ENCODE results near the gene DNAAF8.

The DNAAF8 gene

DNA sequence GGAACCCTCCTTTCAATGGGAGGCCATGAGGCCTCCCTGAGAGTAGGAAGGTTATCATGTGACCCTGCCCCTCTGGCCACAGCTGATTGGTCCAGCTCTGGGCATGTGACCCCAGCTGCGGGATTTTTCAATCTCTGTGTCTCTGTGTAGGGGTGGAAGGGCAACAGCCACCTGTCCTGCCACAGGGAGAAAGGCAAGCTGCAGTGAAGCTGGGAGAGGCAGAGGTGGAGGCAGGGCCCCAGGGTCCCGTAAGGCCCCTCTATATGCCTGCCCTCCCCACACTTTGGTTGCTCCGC is 10.9 kb downstream of the DNAAF8 start:
- TF ChIP-seq, protein P1, sequence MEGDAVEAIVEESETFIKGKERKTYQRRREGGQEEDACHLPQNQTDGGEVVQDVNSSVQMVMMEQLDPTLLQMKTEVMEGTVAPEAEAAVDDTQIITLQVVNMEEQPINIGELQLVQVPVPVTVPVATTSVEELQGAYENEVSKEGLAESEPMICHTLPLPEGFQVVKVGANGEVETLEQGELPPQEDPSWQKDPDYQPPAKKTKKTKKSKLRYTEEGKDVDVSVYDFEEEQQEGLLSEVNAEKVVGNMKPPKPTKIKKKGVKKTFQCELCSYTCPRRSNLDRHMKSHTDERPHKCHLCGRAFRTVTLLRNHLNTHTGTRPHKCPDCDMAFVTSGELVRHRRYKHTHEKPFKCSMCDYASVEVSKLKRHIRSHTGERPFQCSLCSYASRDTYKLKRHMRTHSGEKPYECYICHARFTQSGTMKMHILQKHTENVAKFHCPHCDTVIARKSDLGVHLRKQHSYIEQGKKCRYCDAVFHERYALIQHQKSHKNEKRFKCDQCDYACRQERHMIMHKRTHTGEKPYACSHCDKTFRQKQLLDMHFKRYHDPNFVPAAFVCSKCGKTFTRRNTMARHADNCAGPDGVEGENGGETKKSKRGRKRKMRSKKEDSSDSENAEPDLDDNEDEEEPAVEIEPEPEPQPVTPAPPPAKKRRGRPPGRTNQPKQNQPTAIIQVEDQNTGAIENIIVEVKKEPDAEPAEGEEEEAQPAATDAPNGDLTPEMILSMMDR (conservative IDR thresholded peaks at IDR 0.05; ENCODE audit: low read depth, low read length): no peak
- Histone ChIP-seq H3K27me3 (ENCODE audit: insufficient read depth, low read depth) (no peaks in the 10 kb centered on the region), H3K4me2 (no peak overlapping the region), H3K36me3 (ENCODE audit: insufficient read depth) (no peaks in the 10 kb centered on the region), H3K4me3 (IDR thresholded peaks at IDR 0.05; ENCODE audit: insufficient read depth, low read depth, low read length) (no peak overlapping the region), H3K27ac (no peak overlapping the region), H2AFZ (ENCODE audit: low read depth) (no peak overlapping the region), H3K9ac (no peak overlapping the region), H4K20me1 (ENCODE audit: insufficient read depth) (no peaks in the 10 kb centered on the region), H3K79me2 (ENCODE audit: insufficient read depth, low read depth) (no peaks in the 10 kb centered on the region), H3K4me1 (ENCODE audit: low read depth, poor library complexity, severe bottlenecking) (no peaks in the 10 kb centered on the region)

DNA sequence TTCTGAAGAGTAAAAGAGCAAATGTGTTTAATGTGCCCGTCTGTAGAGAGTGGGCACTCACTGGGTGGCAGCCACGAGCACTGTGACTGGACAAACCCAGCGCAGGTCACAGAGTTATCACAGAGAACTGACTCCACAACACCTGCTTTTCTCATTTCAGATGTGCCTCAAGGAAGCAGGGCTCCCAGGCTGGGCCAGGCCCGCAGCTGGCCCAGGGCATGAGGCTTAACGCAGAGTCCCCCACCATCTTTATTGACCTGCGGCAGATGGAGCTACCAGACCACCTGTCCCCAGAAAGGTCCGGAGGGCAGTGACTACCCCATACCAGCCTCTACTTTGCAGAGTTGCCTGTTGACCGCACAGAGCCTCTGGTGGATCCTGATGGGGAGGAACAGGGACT is 11.9 kb downstream of the DNAAF8 start:
- no peak overlapping the region for H3K4me2 ChIP-seq
- TF ChIP-seq, protein P1 (conservative IDR thresholded peaks at IDR 0.05; ENCODE audit: low read depth, low read length): no peak
- H3K27me3 ChIP-seq (ENCODE audit: insufficient read depth, low read depth): no peaks in the 10 kb centered on the region
- H3K36me3 ChIP-seq (ENCODE audit: insufficient read depth): no peaks in the 10 kb centered on the region
- no peak overlapping the region for H3K4me3 ChIP-seq (IDR thresholded peaks at IDR 0.05; ENCODE audit: insufficient read depth, low read depth, low read length)
- no peak overlapping the region for H3K9ac ChIP-seq
- H2AFZ ChIP-seq (ENCODE audit: low read depth): no peak overlapping the region
- H3K27ac ChIP-seq: no peak overlapping the region
- no peaks in the 10 kb centered on the region for H3K4me1 ChIP-seq (ENCODE audit: low read depth, poor library complexity, severe bottlenecking)
- H3K79me2 ChIP-seq (ENCODE audit: insufficient read depth, low read depth): no peaks in the 10 kb centered on the region
- no peaks in the 10 kb centered on the region for H4K20me1 ChIP-seq (ENCODE audit: insufficient read depth)

DNA sequence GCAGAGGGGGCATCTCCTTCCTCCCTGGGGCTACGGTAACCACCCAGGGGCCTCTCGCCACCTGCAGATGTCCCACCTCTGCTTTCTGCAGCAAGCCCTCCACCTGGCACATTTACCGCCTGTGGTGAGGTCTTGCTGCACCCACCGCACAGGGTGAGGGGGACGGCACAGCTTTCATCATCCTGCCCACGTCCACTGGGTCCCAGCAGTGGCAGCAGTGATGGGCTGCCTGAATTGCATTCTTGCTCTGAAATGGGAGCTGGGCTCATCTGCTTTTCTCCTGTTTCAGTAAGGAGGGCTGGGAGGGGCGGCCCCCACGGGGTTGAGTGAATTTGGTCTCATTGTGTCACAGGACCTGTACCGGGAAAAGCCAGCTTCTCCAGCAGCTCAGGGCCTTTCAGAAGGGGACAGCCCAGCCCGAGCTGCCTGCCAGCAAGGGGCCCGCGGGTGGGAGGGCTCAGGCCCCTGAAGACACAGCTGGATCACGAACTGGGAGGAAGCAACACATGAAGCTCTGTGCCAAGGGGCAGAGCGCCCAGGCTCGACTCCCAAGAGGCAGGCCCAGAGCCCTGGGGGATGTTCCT is 12.7 kb downstream of the DNAAF8 start:
- Histone ChIP-seq H3K4me3 (IDR thresholded peaks at IDR 0.05; ENCODE audit: insufficient read depth, low read depth, low read length) (no peak overlapping the region), H3K79me2 (ENCODE audit: insufficient read depth, low read depth) (no peaks in the 10 kb centered on the region), H3K36me3 (ENCODE audit: insufficient read depth) (no peaks in the 10 kb centered on the region), H3K9ac (no peak overlapping the region), H3K27me3 (ENCODE audit: insufficient read depth, low read depth) (no peaks in the 10 kb centered on the region), H4K20me1 (ENCODE audit: insufficient read depth) (no peaks in the 10 kb centered on the region), H2AFZ (ENCODE audit: low read depth) (no peak overlapping the region), H3K4me2 (no peak overlapping the region), H3K27ac (no peak overlapping the region), H3K4me1 (ENCODE audit: low read depth, poor library complexity, severe bottlenecking) (no peaks in the 10 kb centered on the region)
- TF ChIP-seq, protein P1 (conservative IDR thresholded peaks at IDR 0.05; ENCODE audit: low read depth, low read length): no peak

- no peak overlapping the region for H3K4me3 ChIP-seq (IDR thresholded peaks at IDR 0.05; ENCODE audit: insufficient read depth, low read depth, low read length)
- no peaks in the 10 kb centered on the region for H3K4me1 ChIP-seq (ENCODE audit: low read depth, poor library complexity, severe bottlenecking)
- H4K20me1 ChIP-seq (ENCODE audit: insufficient read depth): no peaks in the 10 kb centered on the region
- H3K27me3 ChIP-seq (ENCODE audit: insufficient read depth, low read depth): no peaks in the 10 kb centered on the region
- no peak overlapping the region for H3K27ac ChIP-seq
- TF ChIP-seq, protein P1 (conservative IDR thresholded peaks at IDR 0.05; ENCODE audit: low read depth, low read length): no peak
- no peaks in the 10 kb centered on the region for H3K79me2 ChIP-seq (ENCODE audit: insufficient read depth, low read depth)
- no peak overlapping the region for H3K4me2 ChIP-seq
- no peak overlapping the region for H3K9ac ChIP-seq
- H3K36me3 ChIP-seq (ENCODE audit: insufficient read depth): no peaks in the 10 kb centered on the region
- H2AFZ ChIP-seq (ENCODE audit: low read depth): no peak overlapping the region
These were observed 13.8 kb downstream of the DNAAF8 start for GRCh38 chr16:4747906-4748681.
